Eye (tissue), 1 donor: ENCODE data around the gene FAM174C.
A peak's percentile ranks its signal among the peaks of the same experiment; 100 is the strongest.

ENCODE experiments used
- DNase-seq: peaks from one replicate; pipeline ENCODE4 v3.0.0-alpha.2; 2015

The FAM174C gene

GRCh38 chr19:1275260-1275975, at the start of gene FAM174C:
FAM174C (plus strand) TSS chr19:1275530; CDS start chr19:1275550, 20 bp downstream.
- peak; percentile 97 for DNase-seq

GRCh38 chr19:1226227-1226518, 49.2 kb upstream of the FAM174C start:
- DNase-seq = no peak

- no peak for DNase-seq
Measured at GRCh38 chr19:1226522-1227303, 48.6 kb upstream of the FAM174C start.

DNA sequence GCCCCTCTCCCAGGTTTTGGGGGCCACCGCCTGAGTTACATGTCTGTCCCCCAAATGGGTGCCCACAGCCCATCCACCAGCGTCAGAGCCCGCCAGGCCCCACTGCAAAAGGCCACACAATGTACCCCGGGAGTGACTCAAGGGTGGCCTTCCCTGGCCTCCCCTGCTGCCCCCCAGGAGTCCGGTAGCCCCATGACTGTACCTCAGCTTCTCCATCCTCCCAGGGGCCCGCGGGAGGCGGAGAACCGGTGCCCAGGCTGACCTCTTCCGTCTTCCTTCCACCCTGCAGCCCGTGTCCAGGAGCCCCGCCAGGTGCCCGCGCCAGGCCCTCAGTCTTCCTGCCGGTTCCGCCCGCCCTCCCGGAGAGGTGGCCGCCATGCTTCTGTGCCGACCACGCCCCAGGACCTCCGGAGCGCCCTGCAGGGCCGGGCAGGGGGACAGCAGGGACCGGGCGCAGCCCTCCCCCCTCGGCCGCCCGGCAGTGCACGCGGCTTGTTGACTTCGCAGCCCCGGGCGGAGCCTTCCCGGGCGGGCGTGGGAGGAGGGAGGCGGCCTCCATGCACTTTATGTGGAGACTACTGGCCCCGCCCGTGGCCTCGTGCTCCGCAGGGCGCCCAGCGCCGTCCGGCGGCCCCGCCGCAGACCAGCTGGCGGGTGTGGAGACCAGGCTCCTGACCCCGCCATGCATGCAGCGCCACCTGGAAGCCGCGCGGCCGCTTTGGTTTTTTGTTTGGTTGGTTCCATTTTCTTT, 47.9 kb upstream of the FAM174C start:
- no peak for DNase-seq

DNA sequence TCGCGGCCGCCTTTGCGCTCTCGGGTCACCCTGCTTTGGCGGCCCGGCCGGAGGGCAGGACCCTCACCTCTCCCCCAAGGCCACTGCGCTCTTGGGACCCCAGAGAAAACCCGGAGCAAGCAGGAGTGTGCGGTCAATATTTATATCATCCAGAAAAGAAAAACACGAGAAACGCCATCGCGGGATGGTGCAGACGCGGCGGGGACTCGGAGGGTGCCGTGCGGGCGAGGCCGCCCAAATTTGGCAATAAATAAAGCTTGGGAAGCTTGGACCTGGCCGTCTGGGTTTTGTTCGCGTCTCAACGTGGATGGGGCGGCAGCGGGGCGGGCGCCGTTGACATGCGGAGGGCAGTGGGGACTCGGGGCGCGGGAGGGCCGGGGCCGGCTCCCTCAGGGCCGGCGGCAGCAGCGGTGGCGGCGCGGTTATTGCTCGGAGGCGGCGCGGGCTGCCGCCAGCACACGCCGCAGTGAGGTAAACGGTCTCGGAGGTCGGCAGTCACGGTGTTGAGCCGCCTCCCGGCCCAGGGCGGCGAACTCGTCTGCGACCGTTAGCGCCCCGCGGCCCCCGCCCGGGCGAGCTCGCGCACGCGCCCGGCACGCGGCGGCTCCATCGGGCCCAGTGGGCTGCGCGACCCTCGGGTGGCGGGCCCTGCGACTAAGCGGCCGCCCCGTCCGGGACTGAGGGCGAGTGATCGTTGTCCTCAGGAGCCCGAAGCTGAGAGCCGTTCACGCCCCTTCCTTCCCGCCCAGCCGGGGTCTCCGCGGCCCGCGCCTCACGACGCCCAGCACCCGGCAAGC, 47.0 kb upstream of the FAM174C start:
- DNase-seq = no peak

- DNase-seq = no peak
Measured at GRCh38 chr19:1229056-1229923, 46.0 kb upstream of the FAM174C start.

GRCh38 chr19:1229924-1230782, 45.2 kb upstream of the FAM174C start:
- DNase-seq = no peak

- no peak for DNase-seq
Measured at GRCh38 chr19:1230783-1231489, 44.4 kb upstream of the FAM174C start.

DNA sequence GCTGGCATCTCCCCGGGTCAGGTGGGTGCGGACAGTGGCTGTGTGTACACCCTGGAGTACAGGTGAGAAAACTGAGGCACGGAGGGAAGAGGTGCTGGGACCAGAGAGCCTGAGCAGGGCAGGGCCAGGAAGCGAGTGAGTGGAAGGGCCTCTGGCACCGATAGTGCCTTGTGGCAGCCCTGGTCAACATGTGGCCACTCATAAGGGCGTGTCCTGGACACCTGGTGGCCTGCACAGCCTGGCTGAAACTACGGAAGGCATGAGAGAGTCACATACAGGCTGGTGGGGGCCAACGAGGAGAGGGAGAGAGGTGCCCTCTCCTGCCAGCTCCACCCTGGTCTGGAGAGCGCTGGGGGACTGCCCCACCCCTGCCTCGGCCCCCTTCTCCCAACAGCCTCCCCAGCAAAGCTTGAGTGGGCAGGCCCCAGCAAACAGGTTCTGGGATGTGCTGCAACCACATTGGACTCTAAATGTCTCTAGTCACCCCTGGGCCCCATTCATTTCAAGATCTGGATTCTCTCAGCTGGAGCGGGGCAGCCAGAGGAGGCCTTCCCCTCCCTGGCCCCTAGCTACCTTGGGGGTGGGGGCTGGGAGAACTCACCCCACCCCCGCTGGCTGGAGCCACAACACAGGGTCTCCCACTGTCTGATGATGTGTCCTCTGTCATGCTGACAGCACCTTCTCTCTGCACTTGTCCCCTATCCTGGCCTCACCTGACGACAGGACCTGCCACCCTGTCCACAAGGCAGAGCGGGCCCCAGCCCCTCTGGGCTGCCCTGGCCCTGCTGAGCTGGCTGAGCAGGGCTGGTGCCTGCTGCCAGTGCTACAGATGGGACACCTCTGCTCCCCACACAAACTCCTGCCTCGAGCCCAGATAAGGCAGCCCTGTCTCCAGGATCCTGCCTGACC, 43.3 kb upstream of the FAM174C start:
- DNase-seq = no peak

DNA sequence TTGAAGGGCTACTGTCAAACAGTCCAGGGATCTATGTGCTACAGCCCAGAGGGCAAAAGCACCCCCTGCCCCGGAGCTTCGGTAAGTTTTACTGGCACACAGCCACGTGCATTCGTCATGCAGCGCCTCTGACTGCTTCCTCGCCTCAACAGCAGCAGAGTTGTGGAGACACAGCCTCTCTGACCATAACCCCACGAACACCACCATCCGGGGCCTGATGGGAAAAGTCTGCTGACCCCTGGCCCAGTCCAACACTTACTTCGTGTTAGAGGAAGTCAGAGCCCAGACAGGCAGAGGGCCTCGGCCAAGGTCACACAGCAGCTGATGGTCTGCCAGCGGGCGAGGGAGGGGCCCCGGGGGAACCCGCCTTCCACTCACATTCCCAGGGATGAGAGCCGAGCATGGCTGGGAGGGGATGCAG, 42.7 kb upstream of the FAM174C start:
- no peak for DNase-seq

GRCh38 chr19:1233115-1233667, 42.1 kb upstream of the FAM174C start:
- no peak for DNase-seq

DNA sequence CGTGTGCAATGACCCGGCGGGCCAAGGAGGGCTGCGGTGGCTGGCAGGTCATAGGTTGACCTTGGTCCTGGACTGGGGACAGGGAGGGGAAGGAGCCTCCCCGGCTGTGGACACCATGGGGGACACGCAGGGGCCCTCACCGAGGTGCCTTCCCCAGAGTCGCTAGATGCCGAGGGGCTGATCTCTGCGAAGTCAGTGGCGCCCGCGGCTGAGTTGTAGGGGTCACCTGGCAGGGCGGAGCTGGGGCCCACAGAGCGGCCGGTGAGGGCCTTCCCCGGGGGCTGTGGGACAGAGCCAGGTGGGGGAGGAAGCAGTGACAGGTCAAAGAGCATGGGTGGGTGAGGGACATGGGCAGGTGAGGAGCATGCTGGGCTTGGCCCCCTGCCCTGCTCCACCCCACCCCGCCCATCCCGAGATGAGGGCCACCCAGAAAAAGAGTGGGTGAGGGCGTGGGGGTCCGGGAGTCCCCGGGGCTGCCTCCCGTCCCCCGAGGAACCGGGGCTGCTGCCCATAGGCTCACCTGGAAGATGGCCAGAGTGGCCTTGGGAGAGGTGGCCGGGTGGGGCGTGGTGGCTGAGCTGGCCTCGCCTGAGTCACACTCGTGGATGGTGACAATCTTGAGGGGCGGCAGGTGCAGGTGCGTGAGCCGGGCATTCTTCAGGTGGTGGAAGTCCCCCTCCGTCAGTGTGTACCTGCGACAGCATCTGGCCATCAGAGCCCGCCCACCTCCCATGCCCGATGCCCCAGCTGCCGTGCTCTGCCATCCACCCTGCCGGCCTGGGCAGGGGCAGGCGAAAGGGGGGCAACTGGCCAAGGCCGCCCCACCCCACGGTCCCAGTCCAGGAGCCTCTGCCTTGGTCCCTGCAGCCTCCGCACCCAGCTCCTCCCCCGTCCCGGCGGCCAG, 41.0 kb upstream of the FAM174C start:
- DNase-seq = no peak

GRCh38 chr19:1234955-1235380, 40.4 kb upstream of the FAM174C start:
- DNase-seq = no peak

DNA sequence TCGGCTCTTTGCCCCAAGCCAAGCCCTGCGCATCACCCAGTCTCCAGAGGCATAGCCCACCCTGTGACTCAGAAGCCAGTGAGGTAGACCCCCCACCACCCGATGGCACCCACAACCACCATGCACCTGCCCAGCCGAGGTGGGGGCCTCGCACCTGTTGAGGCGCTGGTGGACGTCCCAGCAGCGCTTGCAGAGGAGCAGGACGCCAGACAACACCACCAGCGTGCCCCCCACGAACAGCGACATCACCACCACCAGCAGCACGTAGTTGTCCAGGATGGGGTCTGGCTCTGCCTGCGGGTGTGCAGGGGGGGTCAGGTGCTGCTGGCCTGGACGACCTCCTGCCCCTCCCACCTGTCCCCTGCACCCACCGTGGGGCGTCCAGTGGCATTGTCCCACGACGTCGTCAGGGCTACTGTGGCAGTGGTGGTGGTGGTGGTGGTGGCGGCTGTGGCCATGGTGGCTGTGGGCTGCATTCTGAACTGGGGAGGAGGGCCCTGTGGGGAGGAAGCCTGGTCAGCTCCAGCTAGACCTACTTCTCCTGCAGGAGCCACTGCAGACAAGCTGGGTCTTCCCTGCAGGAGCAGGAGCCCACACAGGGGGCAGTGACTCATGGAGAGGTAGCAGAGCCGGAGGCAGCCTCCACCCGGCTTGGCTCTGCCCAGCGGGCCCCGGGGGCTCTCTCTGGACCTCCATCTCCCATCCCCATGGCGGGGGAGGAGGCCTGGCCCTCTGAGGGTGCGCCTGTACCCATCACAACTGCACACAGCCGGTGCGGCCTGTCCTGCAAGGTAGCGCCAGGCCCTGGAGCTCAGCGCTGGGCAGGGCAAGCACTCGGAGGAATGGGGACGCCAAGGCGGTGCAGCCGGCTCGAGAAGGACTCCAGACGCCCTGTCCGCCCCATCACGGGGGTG, 39.4 kb upstream of the FAM174C start:
- peak; percentile 59 for DNase-seq

GRCh38 chr19:1236576-1236975, 38.8 kb upstream of the FAM174C start:
- DNase-seq = peak; percentile 70

DNA sequence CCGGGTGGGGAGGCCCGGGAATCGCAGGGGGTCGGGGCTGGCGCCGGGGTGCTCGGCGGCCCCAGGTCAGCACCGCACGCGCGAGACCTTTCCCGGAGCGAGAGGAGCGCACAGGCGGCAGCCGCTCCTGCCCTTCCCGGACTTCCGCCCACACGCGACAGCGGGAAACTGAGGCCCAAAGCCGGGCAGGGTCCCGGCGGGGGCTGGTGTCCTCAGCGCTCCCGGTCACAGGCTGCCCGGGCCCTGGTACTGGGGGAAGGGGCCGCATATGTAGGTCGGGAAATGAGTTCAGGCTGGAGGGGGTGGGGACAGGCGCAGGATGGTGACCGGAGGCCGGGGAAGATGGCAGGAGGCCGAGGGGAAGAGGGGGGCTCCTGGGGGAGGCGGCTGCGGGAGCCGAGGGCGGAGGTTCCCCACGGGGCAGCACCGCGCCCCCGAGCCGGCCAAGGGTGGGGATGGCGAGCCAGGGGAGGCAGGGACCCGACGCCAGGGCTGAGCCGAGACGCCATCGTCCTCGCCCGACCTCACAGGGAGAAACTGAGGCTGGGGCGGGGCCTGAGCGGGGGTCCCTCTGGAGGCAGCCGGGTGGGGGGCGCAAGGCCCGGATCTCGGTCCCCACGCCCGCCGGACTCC, 38.2 kb upstream of the FAM174C start:
- peak; percentile 71 for DNase-seq
